ELF-1 (cell line): ENCODE measurements around the gene AGAP2.
A peak's percentile ranks its signal among the peaks of the same experiment; 100 is the strongest.
"Not testable (repeated sequence)": the region's sequence is repeated elsewhere in the genome, so short reads cannot be mapped to it uniquely, and the experiment has no call there.

ENCODE experiments used
- DNase-seq: peaks from one replicate; pipeline ENCODE4 v3.0.0-alpha.2; 2016; ENCODE audit warnings: low read depth, low spot score

The AGAP2 gene

DNA sequence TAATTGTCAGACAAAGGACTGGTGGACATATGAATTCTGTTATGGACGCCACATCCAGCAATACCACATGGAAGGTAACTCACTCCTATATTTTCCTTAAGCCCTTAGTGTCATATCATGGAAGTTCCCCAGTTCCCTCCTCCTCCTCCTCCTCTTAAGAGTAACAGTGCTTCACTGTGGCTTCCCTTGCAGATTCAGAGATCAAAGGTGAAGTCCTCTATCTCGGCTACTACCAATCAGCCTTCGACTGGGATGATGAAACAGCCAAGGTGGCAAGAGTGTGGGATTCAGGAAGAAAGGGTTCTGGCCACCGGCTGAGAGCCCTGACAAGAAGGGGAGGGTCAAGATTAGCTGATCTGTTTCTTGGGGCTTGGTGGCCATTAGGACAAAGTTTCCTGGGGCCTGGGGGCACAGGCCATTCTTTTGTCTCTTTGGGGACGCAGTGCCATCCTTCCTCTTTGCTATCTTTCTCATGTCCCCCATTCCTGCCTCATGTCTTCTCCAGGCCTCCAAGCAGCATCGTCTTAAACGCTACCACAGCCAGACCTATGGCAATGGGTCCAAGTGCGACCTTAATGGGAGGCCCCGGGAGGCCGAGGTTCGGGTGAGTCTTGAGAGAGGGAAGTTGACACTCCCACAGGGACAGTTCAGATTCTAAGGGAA lies 42.6 kb downstream of the AGAP2 start:
- no peak for DNase-seq

DNA sequence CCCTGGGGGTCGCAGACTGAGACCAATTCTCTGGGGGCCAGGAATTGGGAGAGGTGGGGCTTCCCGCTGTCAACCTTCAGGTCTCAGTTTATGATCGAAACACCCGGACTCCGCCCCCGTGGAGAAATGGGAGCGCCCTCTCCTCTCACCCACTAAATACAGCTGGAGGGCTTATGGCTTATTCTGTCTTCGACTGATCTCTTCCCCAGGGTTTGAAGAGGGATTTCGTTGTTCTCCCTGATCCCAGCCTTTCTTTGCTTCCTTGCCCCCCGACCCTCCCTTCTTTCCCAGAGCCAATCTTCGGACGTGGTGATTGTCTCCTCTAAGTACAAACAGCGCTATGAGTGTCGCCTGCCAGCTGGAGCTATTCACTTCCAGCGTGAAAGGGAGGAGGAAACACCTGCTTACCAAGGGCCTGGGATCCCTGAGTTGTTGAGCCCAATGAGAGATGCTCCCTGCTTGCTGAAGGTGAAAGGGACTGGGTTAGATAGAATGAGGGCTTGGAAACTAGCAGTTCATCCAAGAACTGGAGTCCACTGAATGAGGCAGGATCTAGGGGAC lies 44.0 kb downstream of the AGAP2 start:
- no peak for DNase-seq

DNA sequence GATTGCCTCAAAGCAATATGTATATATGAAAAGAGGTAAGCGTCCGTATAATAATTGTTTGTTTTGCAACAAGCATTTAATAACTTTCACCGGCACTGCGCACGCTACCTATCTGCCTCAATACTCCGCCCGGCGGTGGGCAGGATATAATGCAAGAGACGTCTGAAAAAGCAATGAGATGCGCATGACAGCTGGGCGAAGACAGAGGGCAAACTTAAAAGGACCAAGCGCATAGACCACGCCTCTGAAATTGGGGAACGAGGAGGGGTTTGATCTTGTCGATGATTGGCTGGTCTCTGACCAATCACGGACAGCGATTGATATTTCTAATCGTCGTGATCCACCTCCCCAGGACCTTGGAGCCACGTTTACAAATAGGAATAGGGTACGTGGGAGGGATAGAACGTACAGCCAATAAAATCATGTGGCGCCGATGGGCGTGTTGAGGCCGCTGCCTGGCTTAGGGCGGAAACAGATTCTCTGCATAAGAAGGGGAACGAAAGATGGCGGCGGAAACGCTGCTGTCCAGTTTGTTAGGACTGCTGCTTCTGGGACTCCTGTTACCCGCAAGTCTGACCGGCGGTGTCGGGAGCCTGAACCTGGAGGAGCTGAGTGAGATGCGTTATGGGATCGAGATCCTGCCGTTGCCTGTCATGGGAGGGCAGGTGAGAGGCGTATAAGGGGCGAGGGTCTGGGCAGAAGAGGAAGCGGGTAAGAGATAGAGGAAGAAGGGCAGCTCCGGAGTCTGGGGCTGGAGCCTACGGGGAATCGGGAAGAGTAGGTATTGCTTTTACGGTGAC lies 44.7 kb downstream of the AGAP2 start, which contains the start of gene OS9:
Gene OS9 (plus strand): TSS at position 474 of the 800 bp plus-strand sequence. CDS start 30 bp downstream, at position 504.
- peak; percentile 100 for DNase-seq

DNA sequence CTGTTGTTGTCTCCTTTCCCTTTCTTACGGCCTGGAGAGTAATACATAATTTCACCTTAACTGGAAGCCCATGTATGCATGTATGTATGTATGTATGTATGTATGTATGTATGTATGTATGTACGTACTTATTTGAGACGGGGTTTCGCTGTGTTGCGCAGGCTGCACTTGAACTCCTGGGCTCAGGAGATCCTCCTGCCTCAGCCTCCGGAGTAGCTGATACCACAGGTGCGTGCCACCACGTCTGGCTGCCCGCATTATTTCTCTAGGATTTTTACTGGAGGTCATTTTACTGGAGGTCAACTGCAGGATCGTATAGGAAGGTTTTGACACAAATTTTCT lies 45.3 kb downstream of the AGAP2 start:
- DNase-seq: no peak

DNA sequence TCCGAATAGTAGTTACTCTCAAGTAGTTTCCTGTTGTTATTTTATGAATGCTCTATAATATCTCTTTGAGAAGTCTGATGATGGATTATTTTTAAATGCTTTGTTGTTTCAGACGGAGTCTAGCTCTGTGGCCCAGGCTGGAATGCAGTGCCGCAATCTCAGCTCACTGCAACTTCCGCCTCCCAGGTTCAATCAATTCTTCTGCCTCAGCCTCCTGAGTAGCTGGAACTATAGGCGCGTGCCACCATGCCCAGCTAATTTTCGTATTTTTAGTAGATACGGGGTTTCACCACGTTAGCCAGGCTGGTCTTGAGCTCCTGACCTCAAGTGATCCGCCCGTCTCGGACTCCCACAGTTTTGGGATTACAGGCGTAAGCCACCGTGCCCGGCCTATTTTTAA lies 46.0 kb downstream of the AGAP2 start:
- DNase-seq: no peak

DNA sequence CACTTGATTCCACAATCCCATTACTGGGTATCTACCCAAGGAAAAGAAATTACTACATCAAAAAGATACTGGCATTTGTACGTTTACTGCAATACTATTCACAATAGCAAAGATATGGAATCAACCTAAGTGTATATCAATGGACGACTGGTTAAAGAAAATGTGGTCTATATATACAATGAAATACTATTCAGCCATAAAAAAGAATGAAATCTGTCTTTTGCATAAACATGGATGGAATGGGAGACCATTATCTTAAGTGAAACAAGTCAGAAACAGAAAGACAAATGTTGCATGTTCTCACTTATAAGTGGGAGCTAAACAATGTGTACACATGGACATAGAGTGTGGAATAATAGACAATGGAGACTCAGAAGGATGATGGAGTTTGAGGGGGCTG lies 49.6 kb downstream of the AGAP2 start:
- DNase-seq: no peak

DNA sequence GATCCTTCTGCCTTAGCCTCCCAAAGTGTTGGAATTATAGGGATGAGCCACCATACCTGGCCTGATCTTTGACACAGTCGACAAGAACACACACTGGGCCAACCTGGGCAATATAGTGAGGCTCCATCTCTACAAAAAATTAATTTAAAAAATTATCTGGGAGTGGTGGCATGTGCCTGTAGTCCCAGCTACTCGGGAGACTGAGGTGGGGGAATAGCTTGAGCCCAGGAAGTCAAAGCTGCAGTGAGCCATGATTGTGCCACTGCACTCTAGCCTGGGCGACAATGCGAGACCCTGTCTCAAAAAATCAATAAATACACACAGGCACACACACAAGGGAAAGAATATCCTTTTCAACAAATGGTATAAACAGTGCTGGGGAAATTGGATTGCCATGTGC lies 50.7 kb downstream of the AGAP2 start:
- DNase-seq: no peak

DNA sequence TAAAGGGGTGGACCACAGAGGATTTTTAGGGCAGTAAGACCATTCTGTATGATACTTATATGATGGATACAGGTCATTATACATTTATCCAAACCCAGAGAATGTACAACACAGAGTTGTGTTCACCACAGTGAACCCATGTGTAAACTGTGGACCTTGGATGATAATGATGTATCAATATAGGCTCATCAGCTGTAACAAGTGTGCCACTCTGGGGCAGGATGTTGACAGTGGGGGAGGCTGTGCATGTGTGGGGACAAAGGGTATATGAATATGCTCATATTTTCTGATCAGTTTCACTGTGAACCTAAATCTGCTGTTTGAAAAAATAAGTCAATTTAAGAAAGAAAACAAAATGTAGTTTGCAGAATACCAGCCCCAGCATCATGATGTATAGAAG lies 58.8 kb downstream of the AGAP2 start:
- DNase-seq: no peak

DNA sequence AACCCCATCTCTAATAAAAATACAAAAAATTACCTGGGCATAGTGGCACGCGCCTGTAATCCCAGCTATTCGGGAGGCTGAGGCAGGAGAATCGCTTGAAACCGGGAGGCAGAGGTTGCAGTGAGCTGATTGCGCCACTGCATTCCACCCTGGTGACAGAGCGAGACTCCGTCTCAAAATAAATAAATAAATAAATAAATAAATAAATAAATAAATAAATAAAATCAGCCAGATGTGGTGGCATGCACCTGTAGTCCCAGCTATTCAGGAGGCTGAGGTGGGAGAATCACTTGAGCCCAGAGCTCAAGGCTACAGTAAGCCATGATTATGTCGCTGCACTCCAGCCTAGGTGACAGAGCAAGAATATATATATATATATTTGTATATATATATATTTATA lies 60.6 kb downstream of the AGAP2 start:
- not testable (repeated sequence) for DNase-seq

DNA sequence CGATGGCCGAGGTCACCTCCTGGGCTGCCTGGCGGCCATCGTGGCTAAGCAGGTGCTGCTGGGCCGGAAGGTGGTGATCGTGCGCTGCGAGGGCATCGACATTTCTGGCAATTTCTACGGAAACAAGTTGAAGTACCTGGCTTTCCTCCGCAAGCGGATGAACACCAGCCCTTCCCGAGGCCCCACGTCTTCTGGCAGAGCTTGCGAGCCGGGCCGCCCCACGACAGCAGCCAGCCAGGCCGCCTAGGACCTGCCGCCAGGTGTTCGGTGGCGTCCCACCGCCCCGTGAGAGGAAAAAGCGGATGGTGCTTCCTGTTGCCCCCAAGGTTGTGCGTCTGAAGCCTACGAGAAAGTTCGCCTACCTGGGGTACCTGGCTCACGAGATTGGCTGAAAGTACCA lies 63.9 kb downstream of the AGAP2 start:
- no peak for DNase-seq
